ENCODE results near the gene TMEM236.

DNA sequence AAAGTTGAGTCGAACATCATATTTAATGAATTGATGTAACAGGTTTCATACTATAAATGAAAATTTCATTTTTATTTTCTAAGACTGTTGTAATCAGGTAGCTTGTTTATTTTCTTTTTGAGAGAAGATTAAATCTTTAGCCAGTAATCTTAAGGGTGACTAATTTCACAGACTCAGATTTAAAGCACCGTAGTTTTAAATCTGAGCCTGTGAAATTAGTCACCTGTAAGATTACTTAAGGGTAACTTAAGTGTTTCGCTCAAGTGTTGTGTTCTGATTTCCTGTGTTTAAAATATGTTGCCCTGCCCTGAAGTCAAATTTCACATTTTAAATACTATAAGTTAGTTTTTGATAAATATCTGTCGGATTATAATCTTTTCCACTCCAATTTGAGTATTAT lies 35.8 kb upstream of the TMEM236 start:
- TF ChIP-seq, protein P1, sequence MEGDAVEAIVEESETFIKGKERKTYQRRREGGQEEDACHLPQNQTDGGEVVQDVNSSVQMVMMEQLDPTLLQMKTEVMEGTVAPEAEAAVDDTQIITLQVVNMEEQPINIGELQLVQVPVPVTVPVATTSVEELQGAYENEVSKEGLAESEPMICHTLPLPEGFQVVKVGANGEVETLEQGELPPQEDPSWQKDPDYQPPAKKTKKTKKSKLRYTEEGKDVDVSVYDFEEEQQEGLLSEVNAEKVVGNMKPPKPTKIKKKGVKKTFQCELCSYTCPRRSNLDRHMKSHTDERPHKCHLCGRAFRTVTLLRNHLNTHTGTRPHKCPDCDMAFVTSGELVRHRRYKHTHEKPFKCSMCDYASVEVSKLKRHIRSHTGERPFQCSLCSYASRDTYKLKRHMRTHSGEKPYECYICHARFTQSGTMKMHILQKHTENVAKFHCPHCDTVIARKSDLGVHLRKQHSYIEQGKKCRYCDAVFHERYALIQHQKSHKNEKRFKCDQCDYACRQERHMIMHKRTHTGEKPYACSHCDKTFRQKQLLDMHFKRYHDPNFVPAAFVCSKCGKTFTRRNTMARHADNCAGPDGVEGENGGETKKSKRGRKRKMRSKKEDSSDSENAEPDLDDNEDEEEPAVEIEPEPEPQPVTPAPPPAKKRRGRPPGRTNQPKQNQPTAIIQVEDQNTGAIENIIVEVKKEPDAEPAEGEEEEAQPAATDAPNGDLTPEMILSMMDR (IDR thresholded peaks at IDR 0.05) = no peak
- no peak for TF ChIP-seq POLR2AphosphoS5 (IDR thresholded peaks at IDR 0.05)

Measured in gastroesophageal sphincter (tissue), 3 donors.